HEK293 (cell line): ENCODE measurements around the gene TUBB2B.
A peak's percentile ranks its signal among the peaks of the same experiment; 100 is the strongest.

Experiments
- CTCF ChIA-PET: fragments of 350-600 bp; formaldehyde crosslinking; extraction: SDS; loops from one replicate; lab custom pipeline; 2021; ENCODE audit warnings: antibody characterized with exemption; lab: Yijun Ruan, JAX
- POLR2A ChIA-PET: fragments of 300-600 bp; formaldehyde crosslinking; extraction: SDS; loops from one replicate; lab custom pipeline; 2020; ENCODE audit warnings: antibody characterized with exemption, inconsistent platforms; lab: Yijun Ruan, JAX
- H3K27ac ChIP-seq: fragments of 200-500 bp; sonication (Bioruptor generic); 2 replicates; pipeline ENCODE4 v1.5.1; 2014; ENCODE audit warnings: low read depth, low read length, control low read depth, inconsistent platforms; ENCODE audit errors: extremely low read depth
- H3K36me3 ChIP-seq, 2 experiments: fragments of 200-500 bp in 1 of 2; sonication (Bioruptor generic) in 1 of 2; 1 replicate in 1 of 2; 2 replicates in 1 of 2; pipeline ENCODE4 v1.5.1; 2014 to 2017; ENCODE audit warnings: inconsistent platforms in 2 of 2, low read length in 2 of 2; ENCODE audit not compliant: control insufficient read depth in 2 of 2, insufficient read depth in 1 of 2
- H3K4me1 ChIP-seq: fragments of 200-500 bp; sonication (Bioruptor generic); 2 replicates; pipeline ENCODE4 v1.5.1; 2014; ENCODE audit warnings: mild to moderate bottlenecking, low read length, inconsistent platforms; ENCODE audit not compliant: control insufficient read depth, insufficient read depth
- H3K4me3 ChIP-seq: 2 replicates; pipeline ENCODE4 v1.5.1; 2011; ENCODE audit warnings: low read depth, mild to moderate bottlenecking, control low read depth, low read length, moderate library complexity
- H3K9me3 ChIP-seq: fragments of 200-500 bp; sonication (Bioruptor generic); 2 replicates; pipeline ENCODE4 v1.5.1; 2014; ENCODE audit warnings: low read depth, low read length, inconsistent platforms; ENCODE audit not compliant: control insufficient read depth, insufficient read depth
- BCL6B ChIP-seq: fragments of 450-650 bp; formaldehyde crosslinking; IDR thresholded peaks from 2 replicates; pipeline ENCODE4 v1.5.1; 2017; ENCODE audit warnings: missing biosample characterization, missing genetic modification characterization
- CTCF ChIP-seq: fragments of 450-650 bp; formaldehyde crosslinking; IDR thresholded peaks from 2 replicates; pipeline ENCODE4 v1.5.1; 2016; ENCODE audit warnings: missing biosample characterization, missing genetic modification characterization
- ZNF155 ChIP-seq: fragments of 450-650 bp; formaldehyde crosslinking; IDR thresholded peaks from 2 replicates; pipeline ENCODE4 v1.5.1; 2016; ENCODE audit warnings: missing biosample characterization, missing genetic modification characterization
- ZNF19 ChIP-seq: fragments of 450-650 bp; formaldehyde crosslinking; IDR thresholded peaks from 2 replicates; pipeline ENCODE4; 2016; ENCODE audit warnings: missing biosample characterization, missing genetic modification characterization, low read depth
- ZNF549 ChIP-seq: fragments of 450-650 bp; IDR thresholded peaks from 2 replicates; pipeline ENCODE4 v1.5.1; 2018; ENCODE audit warnings: missing biosample characterization, missing genetic modification characterization, mild to moderate bottlenecking, inconsistent platforms, moderate library complexity
- ZNF561 ChIP-seq: fragments of 450-650 bp; IDR thresholded peaks from 2 replicates; pipeline ENCODE4 v1.5.1; 2018; ENCODE audit warnings: missing biosample characterization, missing genetic modification characterization, borderline replicate concordance
- ZNF623 ChIP-seq: fragments of 450-650 bp; formaldehyde crosslinking; IDR thresholded peaks from 2 replicates; pipeline ENCODE4 v1.5.1; 2016; ENCODE audit warnings: missing biosample characterization, missing genetic modification characterization
- ZNF658 ChIP-seq: fragments of 450-650 bp; formaldehyde crosslinking; IDR thresholded peaks from 2 replicates; pipeline ENCODE4; 2016; ENCODE audit warnings: missing biosample characterization, missing genetic modification characterization
- ZNF830 ChIP-seq: fragments of 450-650 bp; IDR thresholded peaks from 2 replicates; pipeline ENCODE4 v1.5.0; 2018; ENCODE audit warnings: missing biosample characterization, missing genetic modification characterization, low read depth, mild to moderate bottlenecking, moderate library complexity
- ZSCAN4 ChIP-seq: fragments of 450-650 bp; formaldehyde crosslinking; IDR thresholded peaks from 2 replicates; pipeline ENCODE4 v1.5.1; 2017; ENCODE audit warnings: missing biosample characterization, missing genetic modification characterization

TUBB2B gene

GRCh38 chr6:3195695-3196497, 31.6 kb downstream of the TUBB2B start:
- Histone ChIP-seq H3K4me1 (no peaks in the 10 kb centered on the region), H3K27ac (no peak overlapping the region), H3K4me3 (no peak overlapping the region), H3K36me3 (no peaks in the 10 kb centered on the region), H3K9me3 (no peaks in the 10 kb centered on the region)
- POLR2A ChIA-PET = interaction anchor here (0.6 to 1.0 kb wide), 3 partner anchors 31 to 73 kb away, joined by 3 read pairs; partner anchors contain the start of gene TUBB2B
- no peak for TF ChIP-seq ZNF830 (tag by site-specific recombination)
- peak; percentile 15; the same call in 1 of the 2 replicates for TF ChIP-seq CTCF
- no peak for TF ChIP-seq BCL6B (tag by site-specific recombination)
- CTCF ChIA-PET = interaction anchor here (0.7 to 2.3 kb wide), 8 partner anchors 8 to 98 kb away, joined by 3 to 12 read pairs (median 3); no protein-coding TSS in a partner anchor

GRCh38 chr6:3195420-3195694, 32.1 kb downstream of the TUBB2B start:
- H3K9me3 ChIP-seq = no peaks in the 10 kb centered on the region
- TF ChIP-seq ZNF155 (tag by site-specific recombination) (no peak), ZNF623 (no peak), ZNF549 (no peak), ZNF658 (tag by site-specific recombination) (no peak), ZNF561 (tag by site-specific recombination) (no peak)
- CTCF ChIA-PET = interaction anchor here (0.6 to 2.3 kb wide), 7 partner anchors 8 to 173 kb away, joined by 3 to 12 read pairs (median 3); no protein-coding TSS in a partner anchor
- no peak overlapping the region for H3K27ac ChIP-seq
- H3K4me1 ChIP-seq = no peaks in the 10 kb centered on the region
- POLR2A ChIA-PET = interaction anchor here (0.6 to 1.4 kb wide), 3 partner anchors 32 to 38 kb away, joined by 3 to 4 read pairs (median 3); partner anchors contain the start of genes TUBB2A and TUBB2B
- no peaks in the 10 kb centered on the region for H3K36me3 ChIP-seq
- no peak overlapping the region for H3K4me3 ChIP-seq

GRCh38 chr6:3194535-3195419, 32.7 kb downstream of the TUBB2B start:
- H3K4me3 ChIP-seq = no peak overlapping the region
- no peak overlapping the region for H3K27ac ChIP-seq
- no peaks in the 10 kb centered on the region for H3K4me1 ChIP-seq
- TF ChIP-seq ZNF19 (tag by site-specific recombination) = no peak
- peak; percentile 60 for TF ChIP-seq ZSCAN4 (tag by site-specific recombination)
- no peaks in the 10 kb centered on the region for H3K36me3 ChIP-seq
- no peaks in the 10 kb centered on the region for H3K9me3 ChIP-seq
- ChIA-PET POLR2A (interaction anchor here (0.6 to 1.7 kb wide), 4 partner anchors 17 to 54 kb away, joined by 3 to 4 read pairs (median 4); partner anchors contain the start of gene TUBB2A), CTCF (interaction anchor here (0.6 to 2.3 kb wide), 9 partner anchors 9 to 174 kb away, joined by 3 to 12 read pairs (median 3); partner anchors contain the start of gene TUBB2A)
